NCI-H748 treated with DMSO at 0.1 percent for 48 hours (cell line): Measurements from ENCODE around the gene GPR12.
A peak's percentile ranks its signal among the peaks of the same experiment; 100 is the strongest.

Source experiments
- DNase-seq: peaks from one replicate; lab custom pipeline; 2025; lab: John Stamatoyannopoulos, UW

The GPR12 gene

GRCh38 chr13:26759907-26760831 is at the start of gene GPR12:
GPR12 (minus strand) TSS chr13:26760786; CDS start chr13:26759827, 959 bp downstream.
- no peak for DNase-seq

GRCh38 chr13:26810095-26810494 is 49.5 kb upstream of the GPR12 start:
- no peak for DNase-seq

GRCh38 chr13:26806891-26807290 is 46.3 kb upstream of the GPR12 start:
- DNase-seq, result no peak

- no peak for DNase-seq
Measured at GRCh38 chr13:26787961-26788360, 27.4 kb upstream of the GPR12 start.

GRCh38 chr13:26786651-26787295 is 26.2 kb upstream of the GPR12 start:
- no peak for DNase-seq

- peak; percentile 78 for DNase-seq
Measured at GRCh38 chr13:26785838-26786630, 25.4 kb upstream of the GPR12 start.

GRCh38 chr13:26784704-26785639 is 24.4 kb upstream of the GPR12 start:
- no peak for DNase-seq

GRCh38 chr13:26780411-26780810 is 19.8 kb upstream of the GPR12 start:
- no peak for DNase-seq

- DNase-seq, result no peak
Measured at GRCh38 chr13:26779321-26779720, 18.7 kb upstream of the GPR12 start.

GRCh38 chr13:26772531-26772930 is 11.9 kb upstream of the GPR12 start:
- DNase-seq, result no peak

- DNase-seq, result no peak
Measured at GRCh38 chr13:26771796-26772195, 11.2 kb upstream of the GPR12 start.

- no peak for DNase-seq
Measured at GRCh38 chr13:26762745-26763345, 2.3 kb upstream of the GPR12 start.

GRCh38 chr13:26760832-26761582 is 421 bp upstream of the GPR12 start:
- no peak for DNase-seq

- DNase-seq, result peak; percentile 81
Measured at GRCh38 chr13:26759249-26759906, 1.2 kb downstream of the GPR12 start.

- no peak for DNase-seq
Measured at GRCh38 chr13:26758496-26759157, 2.0 kb downstream of the GPR12 start.

- no peak for DNase-seq
Measured at GRCh38 chr13:26756961-26757360, 3.6 kb downstream of the GPR12 start.

- no peak for DNase-seq
Measured at GRCh38 chr13:26752671-26753070, 7.9 kb downstream of the GPR12 start.

GRCh38 chr13:26749905-26750304 is 10.7 kb downstream of the GPR12 start:
- DNase-seq, result no peak

GRCh38 chr13:26749285-26749684 is 11.3 kb downstream of the GPR12 start:
- DNase-seq, result no peak
